Keratinocyte (primary cell): ENCODE results near the gene HOXD11.

ENCODE experiments used
- CTCF ChIP-seq, 3 experiments: IDR thresholded peaks in 1 of 3; conservative IDR thresholded peaks in 1 of 3; optimal IDR thresholded peaks in 1 of 3; 2 replicates in 2 of 3; 3 replicates in 1 of 3; pipeline versions ENCODE3 to v1.5.1; 2011; ENCODE audit warnings: low read length in 3 of 3, mild to moderate bottlenecking in 3 of 3, moderate library complexity in 2 of 3, control low read depth in 1 of 3, inconsistent platforms in 1 of 3; ENCODE audit not compliant: insufficient read depth in 2 of 3; ENCODE audit errors: extremely low read depth in 1 of 3
- EZH2 ChIP-seq: IDR thresholded peaks from one replicate; pipeline ENCODE4 v1.6.1; 2012; ENCODE audit warnings: inconsistent platforms, mild to moderate bottlenecking, low read length, moderate library complexity

GRCh38 chr2:176096243-176096985, 10.7 kb upstream of the HOXD11 start:
- TF ChIP-seq CTCF (optimal IDR thresholded peaks at IDR 0.05 in 1 of 3, IDR thresholded peaks at IDR 0.05 in 1 of 3, conservative IDR thresholded peaks at IDR 0.05 in 1 of 3; ENCODE audit: extremely low read depth in 1 of 3, insufficient read depth in 2 of 3, low read length in 3 of 3) (no peak), EZH2 (peak; percentile 16)
